ENCODE data around the gene ARGLU1. TPM values are rescaled to one million over a fixed set of nuclear protein-coding genes. Genes with fewer than 3 reads are reported as not detected.

ARGLU1 gene
- total RNA-seq, 1 donor from 2014 or later, result 91.5 TPM

- H3K27ac Mint-ChIP-seq, result no peak overlapping the region
- peaks cover 2% of the 10 kb centered on the region for H3K27me3 Mint-ChIP-seq (ENCODE audit: insufficient read depth)
- H3K4me1 Mint-ChIP-seq (ENCODE audit: low read depth), result no peaks in the 10 kb centered on the region
- intact Hi-C loops (cut with micrococcal nuclease), result no loop called here
- no peak overlapping the region for H3K4me3 Mint-ChIP-seq
- no peaks in the 10 kb centered on the region for H3K36me3 Mint-ChIP-seq (ENCODE audit: low read depth)
- H3K9me3 Mint-ChIP-seq, result no peaks in the 10 kb centered on the region
- DNase-seq (ENCODE audit: low spot score), result no peak
Observed at GRCh38 chr13:106597749-106598395, 29.9 kb upstream of the ARGLU1 start.

GRCh38 chr13:106597186-106597585 lies 29.2 kb upstream of the ARGLU1 start:
- Mint-ChIP-seq H3K27ac (no peak overlapping the region), H3K36me3 (ENCODE audit: low read depth) (no peaks in the 10 kb centered on the region), H3K27me3 (ENCODE audit: insufficient read depth) (peaks cover 2% of the 10 kb centered on the region), H3K9me3 (no peaks in the 10 kb centered on the region), H3K4me3 (no peak overlapping the region), H3K4me1 (ENCODE audit: low read depth) (no peaks in the 10 kb centered on the region)
- DNase-seq (ENCODE audit: low spot score), result no peak
- intact Hi-C loops (cut with micrococcal nuclease), result no loop called here

- no peaks in the 10 kb centered on the region for H3K9me3 Mint-ChIP-seq
- H3K4me1 Mint-ChIP-seq (ENCODE audit: low read depth), result no peaks in the 10 kb centered on the region
- H3K27me3 Mint-ChIP-seq (ENCODE audit: insufficient read depth), result peaks cover 5% of the 10 kb centered on the region
- no peak overlapping the region for H3K27ac Mint-ChIP-seq
- intact Hi-C loops (cut with micrococcal nuclease), result no loop called here
- DNase-seq (ENCODE audit: low spot score), result no peak
- H3K4me3 Mint-ChIP-seq, result no peak overlapping the region
- H3K36me3 Mint-ChIP-seq (ENCODE audit: low read depth), result no peaks in the 10 kb centered on the region
Observed at GRCh38 chr13:106596275-106596937, 28.5 kb upstream of the ARGLU1 start.

- Mint-ChIP-seq H3K9me3 (no peaks in the 10 kb centered on the region), H3K4me3 (no peak overlapping the region), H3K4me1 (ENCODE audit: low read depth) (no peaks in the 10 kb centered on the region), H3K27ac (no peak overlapping the region), H3K27me3 (ENCODE audit: insufficient read depth) (peaks cover 5% of the 10 kb centered on the region), H3K36me3 (ENCODE audit: low read depth) (no peaks in the 10 kb centered on the region)
- no peak for DNase-seq (ENCODE audit: low spot score)
- intact Hi-C loops (cut with micrococcal nuclease), result no loop called here
Observed at GRCh38 chr13:106595625-106596024, 27.7 kb upstream of the ARGLU1 start.

- H3K36me3 Mint-ChIP-seq (ENCODE audit: low read depth), result no peaks in the 10 kb centered on the region
- no peak overlapping the region for H3K27ac Mint-ChIP-seq
- no peaks in the 10 kb centered on the region for H3K9me3 Mint-ChIP-seq
- peaks cover 5% of the 10 kb centered on the region for H3K27me3 Mint-ChIP-seq (ENCODE audit: insufficient read depth)
- intact Hi-C loops (cut with micrococcal nuclease), result no loop called here
- H3K4me1 Mint-ChIP-seq (ENCODE audit: low read depth), result no peaks in the 10 kb centered on the region
- H3K4me3 Mint-ChIP-seq, result no peak overlapping the region
- no peak for DNase-seq (ENCODE audit: low spot score)
Observed at GRCh38 chr13:106594980-106595379, 27.0 kb upstream of the ARGLU1 start.

GRCh38 chr13:106593132-106593531 lies 25.2 kb upstream of the ARGLU1 start:
- H3K4me1 Mint-ChIP-seq (ENCODE audit: low read depth), result no peaks in the 10 kb centered on the region
- intact Hi-C loops (cut with micrococcal nuclease), result no loop called here
- DNase-seq (ENCODE audit: low spot score), result no peak
- H3K27me3 Mint-ChIP-seq (ENCODE audit: insufficient read depth), result peaks cover 9% of the 10 kb centered on the region
- no peak overlapping the region for H3K27ac Mint-ChIP-seq
- H3K36me3 Mint-ChIP-seq (ENCODE audit: low read depth), result no peaks in the 10 kb centered on the region
- no peak overlapping the region for H3K4me3 Mint-ChIP-seq
- H3K9me3 Mint-ChIP-seq, result no peaks in the 10 kb centered on the region

GRCh38 chr13:106591299-106591698 lies 23.4 kb upstream of the ARGLU1 start:
- no peak overlapping the region for H3K4me3 Mint-ChIP-seq
- peaks cover 11% of the 10 kb centered on the region for H3K9me3 Mint-ChIP-seq
- H3K36me3 Mint-ChIP-seq (ENCODE audit: low read depth), result no peaks in the 10 kb centered on the region
- no peak overlapping the region for H3K27ac Mint-ChIP-seq
- peaks cover 8% of the 10 kb centered on the region for H3K27me3 Mint-ChIP-seq (ENCODE audit: insufficient read depth)
- H3K4me1 Mint-ChIP-seq (ENCODE audit: low read depth), result no peaks in the 10 kb centered on the region
- no peak for DNase-seq (ENCODE audit: low spot score)
- intact Hi-C loops (cut with micrococcal nuclease), result loop anchor here (1.0 kb wide), 1 partner anchor 19 kb away; no protein-coding TSS in a partner anchor

- peaks cover 7% of the 10 kb centered on the region for H3K27me3 Mint-ChIP-seq (ENCODE audit: insufficient read depth)
- no peaks in the 10 kb centered on the region for H3K36me3 Mint-ChIP-seq (ENCODE audit: low read depth)
- intact Hi-C loops (cut with micrococcal nuclease), result no loop called here
- H3K27ac Mint-ChIP-seq, result no peak overlapping the region
- DNase-seq (ENCODE audit: low spot score), result no peak
- H3K4me3 Mint-ChIP-seq, result no peak overlapping the region
- peaks cover 25% of the 10 kb centered on the region for H3K9me3 Mint-ChIP-seq
- no peaks in the 10 kb centered on the region for H3K4me1 Mint-ChIP-seq (ENCODE audit: low read depth)
Observed at GRCh38 chr13:106589716-106590115, 21.8 kb upstream of the ARGLU1 start.

- intact Hi-C loops (cut with micrococcal nuclease), result no loop called here
- Mint-ChIP-seq H3K27me3 (ENCODE audit: insufficient read depth) (peaks cover 7% of the 10 kb centered on the region), H3K4me1 (ENCODE audit: low read depth) (no peaks in the 10 kb centered on the region), H3K36me3 (ENCODE audit: low read depth) (no peaks in the 10 kb centered on the region), H3K4me3 (no peak overlapping the region), H3K27ac (no peak overlapping the region), H3K9me3 (peaks cover 30% of the 10 kb centered on the region)
- no peak for DNase-seq (ENCODE audit: low spot score)
Observed at GRCh38 chr13:106588367-106588766, 20.4 kb upstream of the ARGLU1 start.

GRCh38 chr13:106587787-106588186 lies 19.9 kb upstream of the ARGLU1 start:
- Mint-ChIP-seq H3K4me1 (ENCODE audit: low read depth) (no peaks in the 10 kb centered on the region), H3K36me3 (ENCODE audit: low read depth) (no peaks in the 10 kb centered on the region), H3K9me3 (peaks cover 30% of the 10 kb centered on the region), H3K27me3 (ENCODE audit: insufficient read depth) (peaks cover 7% of the 10 kb centered on the region), H3K27ac (no peak overlapping the region), H3K4me3 (no peak overlapping the region)
- DNase-seq (ENCODE audit: low spot score), result no peak
- intact Hi-C loops (cut with micrococcal nuclease), result no loop called here

GRCh38 chr13:106586648-106587166 lies 18.8 kb upstream of the ARGLU1 start:
- DNase-seq (ENCODE audit: low spot score), result no peak
- H3K27me3 Mint-ChIP-seq (ENCODE audit: insufficient read depth), result peaks cover 7% of the 10 kb centered on the region
- H3K4me3 Mint-ChIP-seq, result no peak overlapping the region
- peaks cover 30% of the 10 kb centered on the region for H3K9me3 Mint-ChIP-seq
- no peak overlapping the region for H3K27ac Mint-ChIP-seq
- H3K4me1 Mint-ChIP-seq (ENCODE audit: low read depth), result no peaks in the 10 kb centered on the region
- no peaks in the 10 kb centered on the region for H3K36me3 Mint-ChIP-seq (ENCODE audit: low read depth)
- intact Hi-C loops (cut with micrococcal nuclease), result no loop called here

- Mint-ChIP-seq H3K4me3 (no peak overlapping the region), H3K4me1 (ENCODE audit: low read depth) (no peaks in the 10 kb centered on the region), H3K9me3 (peaks cover 18% of the 10 kb centered on the region), H3K27me3 (ENCODE audit: insufficient read depth) (peaks cover 3% of the 10 kb centered on the region), H3K27ac (no peak overlapping the region), H3K36me3 (ENCODE audit: low read depth) (no peaks in the 10 kb centered on the region)
- intact Hi-C loops (cut with micrococcal nuclease), result no loop called here
- DNase-seq (ENCODE audit: low spot score), result no peak
Observed at GRCh38 chr13:106581225-106581624, 13.3 kb upstream of the ARGLU1 start.

GRCh38 chr13:106575896-106576295 lies 8.0 kb upstream of the ARGLU1 start:
- Mint-ChIP-seq H3K9me3 (peaks cover 9% of the 10 kb centered on the region), H3K27ac (no peak overlapping the region), H3K27me3 (ENCODE audit: insufficient read depth) (peaks cover 3% of the 10 kb centered on the region), H3K4me3 (no peak overlapping the region), H3K36me3 (ENCODE audit: low read depth) (peaks cover 1% of the 10 kb centered on the region), H3K4me1 (ENCODE audit: low read depth) (no peaks in the 10 kb centered on the region)
- intact Hi-C loops (cut with micrococcal nuclease), result no loop called here
- DNase-seq (ENCODE audit: low spot score), result no peak
